ENCODE data around the gene TRAK1. TPM values are rescaled to one million over a fixed set of nuclear protein-coding genes. Genes with fewer than 3 reads are reported as not detected.

The TRAK1 gene
- total and polyA plus RNA-seq, 4 donors, result 35.3 to 69.6 (median 51.7) TPM

DNA sequence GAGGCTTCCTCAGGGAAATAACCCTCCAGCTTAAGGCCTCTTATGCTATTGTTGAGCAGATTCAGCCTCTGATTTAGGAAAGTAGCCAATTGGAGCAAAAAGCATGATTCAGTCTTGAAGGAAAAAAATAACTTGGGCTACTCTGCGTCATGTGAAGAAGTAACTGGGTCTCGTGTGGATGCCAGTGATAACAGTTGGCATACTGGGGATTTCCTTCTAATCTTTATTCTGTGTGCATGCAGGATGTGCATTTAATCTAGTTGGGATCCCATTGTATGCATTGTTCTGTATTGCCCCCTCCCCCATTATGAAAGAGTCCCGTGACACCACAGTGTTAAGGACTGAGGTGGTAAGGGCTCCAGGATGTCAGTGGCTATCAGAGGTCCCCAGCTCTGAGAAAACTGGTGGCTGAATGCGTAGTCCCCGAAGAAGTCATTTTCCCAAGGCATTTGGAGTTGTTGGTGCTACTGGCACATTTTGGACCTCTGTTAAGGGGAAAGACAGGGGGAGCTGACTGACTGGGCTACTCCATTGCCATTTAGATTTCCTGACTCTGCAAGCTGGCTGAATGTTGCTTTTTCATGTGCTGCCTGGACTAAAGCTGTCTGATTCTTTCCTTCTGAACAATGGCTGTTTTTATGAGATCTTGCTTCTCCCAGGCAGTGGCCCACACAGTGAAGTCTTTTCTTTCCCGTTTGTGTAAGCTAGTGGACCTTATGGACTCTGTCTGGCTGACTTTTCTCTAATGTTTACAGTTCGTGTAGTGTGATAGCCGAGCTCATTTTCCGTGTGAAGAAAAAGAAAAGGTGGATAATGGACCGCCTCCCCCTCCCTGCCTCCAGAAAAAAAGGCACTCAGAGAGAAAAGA lies 38.4 kb upstream of the TRAK1 start:
- peak overlapping the region; percentile 11 for H3K4me3 ChIP-seq (ENCODE audit: low read depth, low read length)
- no peaks in the 10 kb centered on the region for H3K9me3 ChIP-seq (ENCODE audit: control insufficient read depth, insufficient read depth, low read length)
- H3K4me1 ChIP-seq (ENCODE audit: control insufficient read depth, insufficient read depth, low read length), result peaks cover 27% of the 10 kb centered on the region
- peak in 2 of 6 donors; percentile 89 to 90 for DNase-seq (ENCODE audit: low read depth in 4 of 6, low spot score in 6 of 6)
- H3K27ac ChIP-seq (ENCODE audit: low read depth, low read length), result peak overlapping the region; percentile 89
- 16% methylated on average over 5 of the region's 10 CpGs for WGBS (ENCODE audit: insufficient coverage)
- H3K36me3 ChIP-seq (ENCODE audit: control insufficient read depth, insufficient read depth, low read length), result no peaks in the 10 kb centered on the region
- no peaks in the 10 kb centered on the region for H3K27me3 ChIP-seq (ENCODE audit: control insufficient read depth, insufficient read depth, low read length)

- 43% methylated on average over 7 of the region's 7 CpGs for whole genome bisulfite sequencing (ENCODE audit: insufficient coverage)
These were observed 37.7 kb upstream of the TRAK1 start for GRCh38 chr3:42053476-42053875.

DNA sequence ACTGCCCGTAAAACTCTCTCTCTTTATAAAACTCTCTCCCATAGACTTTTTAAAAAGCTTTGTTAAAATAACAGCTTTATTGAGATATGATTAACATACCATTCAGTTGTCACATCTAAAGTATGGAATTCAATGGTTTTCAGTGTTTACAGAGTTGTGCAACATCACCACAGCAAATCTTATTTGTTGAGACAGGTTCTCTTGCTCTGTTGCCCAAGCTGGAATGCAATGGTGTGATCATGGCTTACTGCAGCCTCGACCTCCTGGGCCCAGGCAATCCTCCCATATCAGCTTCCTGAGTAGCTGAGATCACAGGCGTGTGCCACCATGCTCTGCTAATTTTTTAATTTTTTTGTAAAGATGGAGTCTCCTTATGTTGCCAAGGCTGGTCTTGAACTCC lies 35.9 kb upstream of the TRAK1 start:
- H3K4me3 ChIP-seq (ENCODE audit: low read depth, low read length), result no peak overlapping the region
- no CpG with 5 or more reads among the region's 3 CpGs for WGBS (ENCODE audit: insufficient coverage)
- no peaks in the 10 kb centered on the region for H3K27me3 ChIP-seq (ENCODE audit: control insufficient read depth, insufficient read depth, low read length)
- H3K9me3 ChIP-seq (ENCODE audit: control insufficient read depth, insufficient read depth, low read length), result no peaks in the 10 kb centered on the region
- H3K4me1 ChIP-seq (ENCODE audit: control insufficient read depth, insufficient read depth, low read length), result peaks cover 22% of the 10 kb centered on the region
- DNase-seq (ENCODE audit: low read depth in 4 of 6, low spot score in 6 of 6), result no peak
- H3K27ac ChIP-seq (ENCODE audit: low read depth, low read length), result no peak overlapping the region
- H3K36me3 ChIP-seq (ENCODE audit: control insufficient read depth, insufficient read depth, low read length), result no peaks in the 10 kb centered on the region

More at GRCh38 chr3:42053476-42053875, 37.7 kb upstream of the TRAK1 start:
- peak in 1 of 6 donors; percentile 50 for DNase-seq (ENCODE audit: low read depth in 4 of 6, low spot score in 6 of 6)
- peaks cover 27% of the 10 kb centered on the region for H3K4me1 ChIP-seq (ENCODE audit: control insufficient read depth, insufficient read depth, low read length)
- H3K27ac ChIP-seq (ENCODE audit: low read depth, low read length), result peak overlapping the region; percentile 89
- H3K9me3 ChIP-seq (ENCODE audit: control insufficient read depth, insufficient read depth, low read length), result no peaks in the 10 kb centered on the region
- no peak overlapping the region for H3K4me3 ChIP-seq (ENCODE audit: low read depth, low read length)
- H3K36me3 ChIP-seq (ENCODE audit: control insufficient read depth, insufficient read depth, low read length), result no peaks in the 10 kb centered on the region
- H3K27me3 ChIP-seq (ENCODE audit: control insufficient read depth, insufficient read depth, low read length), result no peaks in the 10 kb centered on the region

- DNase-seq (ENCODE audit: low read depth in 4 of 6, low spot score in 6 of 6), result no peak
- no peaks in the 10 kb centered on the region for H3K9me3 ChIP-seq (ENCODE audit: control insufficient read depth, insufficient read depth, low read length)
- no peak overlapping the region for H3K4me3 ChIP-seq (ENCODE audit: low read depth, low read length)
- 58% methylated on average over 2 of the region's 2 CpGs for WGBS (ENCODE audit: insufficient coverage)
- no peak overlapping the region for H3K27ac ChIP-seq (ENCODE audit: low read depth, low read length)
- H3K4me1 ChIP-seq (ENCODE audit: control insufficient read depth, insufficient read depth, low read length), result peaks cover 20% of the 10 kb centered on the region
- no peaks in the 10 kb centered on the region for H3K27me3 ChIP-seq (ENCODE audit: control insufficient read depth, insufficient read depth, low read length)
- no peaks in the 10 kb centered on the region for H3K36me3 ChIP-seq (ENCODE audit: control insufficient read depth, insufficient read depth, low read length)
These were observed 34.3 kb upstream of the TRAK1 start for GRCh38 chr3:42056840-42057239.

DNA sequence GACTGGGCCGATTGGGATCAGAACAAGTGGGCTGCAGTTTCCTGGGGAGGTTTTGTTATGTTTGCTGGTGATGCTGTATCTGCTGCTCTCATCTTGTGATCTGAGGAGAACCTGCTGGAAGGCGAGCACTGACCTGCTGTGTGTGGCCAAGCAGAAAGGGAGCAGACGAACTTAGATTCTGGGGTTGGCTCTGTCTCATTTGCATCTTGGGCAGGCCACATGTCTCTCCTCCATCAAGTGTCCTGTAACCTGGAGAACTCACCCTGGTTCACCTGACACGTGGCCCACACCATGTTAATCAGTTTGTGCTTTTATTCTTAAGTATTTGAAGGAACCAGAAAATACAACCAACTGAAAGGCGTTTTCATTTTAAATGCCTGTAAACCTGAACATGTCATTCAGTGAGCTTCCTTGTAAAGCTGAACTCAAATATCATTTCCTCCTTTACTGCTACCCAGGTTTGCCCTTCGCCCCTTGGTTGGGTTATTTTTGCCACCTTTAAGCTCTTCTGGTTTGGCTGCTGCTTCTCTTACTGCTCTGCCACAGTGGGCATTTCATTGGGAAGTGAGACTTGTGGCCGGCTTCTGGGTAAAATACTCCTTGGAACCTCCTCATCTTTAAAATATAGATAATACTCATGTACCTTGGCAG lies 33.5 kb upstream of the TRAK1 start:
- Histone ChIP-seq H3K27me3 (ENCODE audit: control insufficient read depth, insufficient read depth, low read length) (no peaks in the 10 kb centered on the region), H3K4me1 (ENCODE audit: control insufficient read depth, insufficient read depth, low read length) (peaks cover 14% of the 10 kb centered on the region), H3K27ac (ENCODE audit: low read depth, low read length) (no peak overlapping the region), H3K36me3 (ENCODE audit: control insufficient read depth, insufficient read depth, low read length) (no peaks in the 10 kb centered on the region), H3K4me3 (ENCODE audit: low read depth, low read length) (no peak overlapping the region), H3K9me3 (ENCODE audit: control insufficient read depth, insufficient read depth, low read length) (no peaks in the 10 kb centered on the region)
- WGBS (ENCODE audit: insufficient coverage), result 65% methylated on average over 4 of the region's 7 CpGs
- DNase-seq (ENCODE audit: low read depth in 4 of 6, low spot score in 6 of 6), result no peak

- H3K27me3 ChIP-seq (ENCODE audit: control insufficient read depth, insufficient read depth, low read length), result no peaks in the 10 kb centered on the region
- H3K27ac ChIP-seq (ENCODE audit: low read depth, low read length), result peak overlapping the region; percentile 72
- no peaks in the 10 kb centered on the region for H3K36me3 ChIP-seq (ENCODE audit: control insufficient read depth, insufficient read depth, low read length)
- WGBS (ENCODE audit: insufficient coverage), result 88% methylated on average over 1 of the region's 7 CpGs
- no peaks in the 10 kb centered on the region for H3K9me3 ChIP-seq (ENCODE audit: control insufficient read depth, insufficient read depth, low read length)
- no peak overlapping the region for H3K4me3 ChIP-seq (ENCODE audit: low read depth, low read length)
- DNase-seq (ENCODE audit: low read depth in 4 of 6, low spot score in 6 of 6), result no peak
- peaks cover 10% of the 10 kb centered on the region for H3K4me1 ChIP-seq (ENCODE audit: control insufficient read depth, insufficient read depth, low read length)
These were observed 30.0 kb upstream of the TRAK1 start for GRCh38 chr3:42061025-42061712.

DNA sequence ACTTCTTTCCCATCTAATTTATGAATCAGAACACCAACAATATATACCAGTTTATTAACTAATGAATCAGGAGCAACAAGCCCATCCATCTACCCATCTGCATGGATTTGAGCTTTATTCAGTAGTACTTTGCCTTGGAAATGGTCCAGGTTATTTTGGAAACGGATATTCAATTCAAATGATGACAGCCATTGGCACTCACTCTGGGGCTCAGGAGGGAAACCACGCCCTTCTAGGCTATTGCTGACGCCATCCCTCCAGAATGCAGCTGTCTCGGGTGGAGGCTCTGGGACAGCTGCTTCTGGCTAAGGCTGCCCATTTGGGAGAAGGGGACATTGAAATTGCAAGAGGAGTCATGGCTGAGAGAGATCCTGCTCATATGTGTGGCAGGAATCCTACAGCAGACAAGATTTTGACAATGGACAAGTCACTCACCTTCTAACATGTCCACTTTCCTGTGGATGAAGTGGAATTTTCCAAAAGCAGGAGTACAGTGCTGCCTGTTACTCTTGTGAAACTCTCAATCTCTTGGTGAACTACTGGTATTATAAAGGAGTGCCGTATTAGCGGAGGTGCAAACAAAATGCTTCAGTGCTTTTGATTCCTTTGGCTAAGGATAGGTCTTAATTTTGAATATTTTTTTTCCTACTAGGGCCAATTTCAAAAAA lies 29.3 kb upstream of the TRAK1 start:
- 55% methylated on average over 2 of the region's 6 CpGs for WGBS (ENCODE audit: insufficient coverage)
- DNase-seq (ENCODE audit: low read depth in 4 of 6, low spot score in 6 of 6), result peak in 2 of 6 donors; percentile 62 to 76
- H3K27me3 ChIP-seq (ENCODE audit: control insufficient read depth, insufficient read depth, low read length), result no peaks in the 10 kb centered on the region
- H3K36me3 ChIP-seq (ENCODE audit: control insufficient read depth, insufficient read depth, low read length), result no peaks in the 10 kb centered on the region
- peak overlapping the region; percentile 72 for H3K27ac ChIP-seq (ENCODE audit: low read depth, low read length)
- peaks cover 13% of the 10 kb centered on the region for H3K4me1 ChIP-seq (ENCODE audit: control insufficient read depth, insufficient read depth, low read length)
- H3K4me3 ChIP-seq (ENCODE audit: low read depth, low read length), result no peak overlapping the region
- H3K9me3 ChIP-seq (ENCODE audit: control insufficient read depth, insufficient read depth, low read length), result no peaks in the 10 kb centered on the region

GRCh38 chr3:42062464-42062863 lies 28.7 kb upstream of the TRAK1 start:
- no peaks in the 10 kb centered on the region for H3K27me3 ChIP-seq (ENCODE audit: control insufficient read depth, insufficient read depth, low read length)
- no CpG with 5 or more reads among the region's 1 CpG for WGBS (ENCODE audit: insufficient coverage)
- DNase-seq (ENCODE audit: low read depth in 4 of 6, low spot score in 6 of 6), result no peak
- H3K4me1 ChIP-seq (ENCODE audit: control insufficient read depth, insufficient read depth, low read length), result peaks cover 13% of the 10 kb centered on the region
- no peaks in the 10 kb centered on the region for H3K36me3 ChIP-seq (ENCODE audit: control insufficient read depth, insufficient read depth, low read length)
- no peak overlapping the region for H3K4me3 ChIP-seq (ENCODE audit: low read depth, low read length)
- peak overlapping the region; percentile 16 for H3K27ac ChIP-seq (ENCODE audit: low read depth, low read length)
- H3K9me3 ChIP-seq (ENCODE audit: control insufficient read depth, insufficient read depth, low read length), result no peaks in the 10 kb centered on the region

- no peak for DNase-seq (ENCODE audit: low read depth in 4 of 6, low spot score in 6 of 6)
- no CpG with 5 or more reads among the region's 6 CpGs for WGBS (ENCODE audit: insufficient coverage)
- no peak overlapping the region for H3K4me3 ChIP-seq (ENCODE audit: low read depth, low read length)
- no peaks in the 10 kb centered on the region for H3K36me3 ChIP-seq (ENCODE audit: control insufficient read depth, insufficient read depth, low read length)
- H3K27ac ChIP-seq (ENCODE audit: low read depth, low read length), result no peak overlapping the region
- H3K9me3 ChIP-seq (ENCODE audit: control insufficient read depth, insufficient read depth, low read length), result no peaks in the 10 kb centered on the region
- peaks cover 19% of the 10 kb centered on the region for H3K4me1 ChIP-seq (ENCODE audit: control insufficient read depth, insufficient read depth, low read length)
- H3K27me3 ChIP-seq (ENCODE audit: control insufficient read depth, insufficient read depth, low read length), result no peaks in the 10 kb centered on the region
These were observed 27.3 kb upstream of the TRAK1 start for GRCh38 chr3:42063888-42064287.

Measured in spinal cord (tissue), 10 donors.